H1 (cell line): ENCODE measurements around the gene TMSB10. TPM values are rescaled to one million over a fixed set of nuclear protein-coding genes. Genes with fewer than 3 reads are reported as not detected.

Source experiments
- CTCF ChIA-PET: fragments of 300-600 bp; sonication (Branson Sonifier 250); formaldehyde crosslinking; loops from one replicate; lab custom pipeline; 2021; ENCODE audit not compliant: partially characterized antibody; lab: Charles Lee
- POLR2A ChIA-PET: fragments of 300-600 bp; sonication (Branson Sonifier 250); formaldehyde crosslinking; loops from one replicate; lab custom pipeline; 2021; ENCODE audit warnings: inconsistent platforms; ENCODE audit not compliant: partially characterized antibody; lab: Charles Lee
- DNase-seq, 2 experiments: peaks; one replicate each; pipeline versions ENCODE4 v3.0.0 to v3.0.0-alpha.2; 2010 to 2022; ENCODE audit warnings: low spot score in 2 of 2, low read depth in 1 of 2, mixed read lengths in 1 of 2
- FAIRE-seq: peaks from 2 replicates; lab custom pipeline; 2011; peaks lifted over from hg19 to GRCh38; lab: Jason Lieb, UNC
- H2AFZ ChIP-seq: 2 replicates; pipeline ENCODE4 v1.8.1; 2012; ENCODE audit warnings: low read length, inconsistent platforms
- H2AK5ac ChIP-seq: 2 replicates; pipeline ENCODE4 v1.6.1; 2013; ENCODE audit warnings: low read depth, low read length
- H2BK120ac ChIP-seq: replicated peaks from 2 replicates; pipeline ENCODE3; 2013; ENCODE audit warnings: low read depth, low read length, inconsistent platforms
- H2BK12ac ChIP-seq: 2 replicates; pipeline ENCODE4 v1.6.1; 2013; ENCODE audit warnings: low read depth, low read length
- H2BK15ac ChIP-seq: 2 replicates; pipeline ENCODE4 v1.6.1; 2013; ENCODE audit warnings: low read length
- H2BK20ac ChIP-seq: 2 replicates; pipeline ENCODE4 v1.6.1; 2013; ENCODE audit warnings: low read length
- H2BK5ac ChIP-seq: 2 replicates; pipeline ENCODE4 v1.6.1; 2013; ENCODE audit warnings: low read depth, low read length
- H3K14ac ChIP-seq: 2 replicates; pipeline ENCODE4 v1.6.1; 2013; ENCODE audit warnings: inconsistent platforms; ENCODE audit not compliant: insufficient read length
- H3K18ac ChIP-seq: 2 replicates; pipeline ENCODE4 v1.6.1; 2013; ENCODE audit warnings: low read length; ENCODE audit errors: extremely low read depth
- H3K23ac ChIP-seq: 2 replicates; pipeline ENCODE4 v1.6.1; 2013; ENCODE audit warnings: inconsistent platforms; ENCODE audit not compliant: insufficient read length
- H3K23me2 ChIP-seq: 2 replicates; pipeline ENCODE4 v1.6.1; 2013; ENCODE audit warnings: low read depth, low read length
- H3K27ac ChIP-seq: 2 replicates; pipeline ENCODE4 v1.6.1; 2011; ENCODE audit warnings: low read depth, low read length, inconsistent platforms
- H3K27me3 ChIP-seq, 4 experiments: replicated peaks in 1 of 4; 1 replicate in 1 of 4; 2 replicates in 3 of 4; pipeline versions ENCODE4 v1.6.1 to v1.8.1; 2011 to 2013; ENCODE audit warnings: low read length in 3 of 4, mild to moderate bottlenecking in 3 of 4, inconsistent platforms in 2 of 4, mixed read lengths in 2 of 4, moderate library complexity in 1 of 4; ENCODE audit not compliant: control insufficient read depth in 3 of 4, insufficient read depth in 3 of 4; ENCODE audit errors: extremely low read depth in 1 of 4
- H3K36me3 ChIP-seq, 4 experiments: 2 replicates each; pipeline versions ENCODE4 v1.6.1 to v1.8.1; 2011 to 2013; ENCODE audit warnings: mild to moderate bottlenecking in 4 of 4, low read length in 3 of 4, moderate library complexity in 2 of 4, control low read depth in 1 of 4, inconsistent platforms in 1 of 4; ENCODE audit not compliant: insufficient read depth in 4 of 4, control insufficient read depth in 2 of 4
- H3K4ac ChIP-seq: replicated peaks from 2 replicates; pipeline ENCODE3; 2013; ENCODE audit warnings: low read length, low read depth, mixed read lengths, inconsistent platforms; ENCODE audit not compliant: insufficient read length
- H3K4me1 ChIP-seq, 4 experiments: replicated peaks in 1 of 4; 1 replicate in 1 of 4; 2 replicates in 3 of 4; pipeline versions ENCODE4 v1.6.1 to v1.8.1; 2011 to 2013; ENCODE audit warnings: low read length in 3 of 4, inconsistent platforms in 2 of 4, mixed read lengths in 1 of 4; ENCODE audit not compliant: insufficient read depth in 4 of 4, control insufficient read depth in 3 of 4
- H3K4me2 ChIP-seq, 2 experiments: 2 replicates each; pipeline versions ENCODE4 v1.6.1 to v1.8.1; 2011 to 2013; ENCODE audit warnings: low read depth in 2 of 2, low read length in 2 of 2, control low read depth in 1 of 2, inconsistent platforms in 1 of 2, mild to moderate bottlenecking in 1 of 2; ENCODE audit not compliant: insufficient read depth in 1 of 2
- H3K4me3 ChIP-seq, 4 experiments: fragments of 200-600, 300-600 bp in 1 of 4; sonication (generic), shearing (Covaris generic), sonication (Bioruptor Twin) in 1 of 4; 2 replicates each; pipeline versions ENCODE4 v1.5.1 to v1.8.1; 2011 to 2016; ENCODE audit warnings: low read length in 4 of 4, low read depth in 3 of 4, control low read depth in 2 of 4, inconsistent platforms in 2 of 4, mild to moderate bottlenecking in 2 of 4, mixed read lengths in 1 of 4, moderate library complexity in 1 of 4; ENCODE audit not compliant: insufficient read depth in 2 of 4; ENCODE audit errors: extremely low read depth in 1 of 4
- H3K56ac ChIP-seq: replicated peaks from 2 replicates; pipeline ENCODE3; 2013; ENCODE audit warnings: low read depth, mild to moderate bottlenecking, mixed read lengths, low read length, inconsistent platforms; ENCODE audit not compliant: insufficient read length
- H3K79me1 ChIP-seq: 2 replicates; pipeline ENCODE4 v1.6.1; 2013; ENCODE audit warnings: low read depth, low read length, control low read depth
- H3K79me2 ChIP-seq, 2 experiments: 2 replicates each; pipeline versions ENCODE4 v1.6.1 to v1.8.1; 2012 to 2013; ENCODE audit warnings: low read length in 2 of 2, mild to moderate bottlenecking in 2 of 2, inconsistent platforms in 1 of 2; ENCODE audit not compliant: insufficient read depth in 2 of 2, control insufficient read depth in 1 of 2
- H3K9ac ChIP-seq, 4 experiments: replicated peaks in 1 of 4; 1 replicate in 1 of 4; 2 replicates in 3 of 4; pipeline versions ENCODE4 v1.6.1 to v1.8.1; 2011 to 2013; ENCODE audit warnings: low read depth in 3 of 4, low read length in 3 of 4, control low read depth in 2 of 4, mild to moderate bottlenecking in 2 of 4, moderate library complexity in 2 of 4, inconsistent platforms in 1 of 4; ENCODE audit errors: extremely low read depth in 1 of 4
- H3K9me3 ChIP-seq, 2 experiments: 2 replicates each; pipeline versions ENCODE4 v1.6.1 to v1.8.1; 2012 to 2013; ENCODE audit warnings: mild to moderate bottlenecking in 2 of 2, moderate library complexity in 2 of 2, control low read depth in 1 of 2, inconsistent platforms in 1 of 2, low read depth in 1 of 2, low read length in 1 of 2, mixed read lengths in 1 of 2; ENCODE audit not compliant: insufficient read depth in 2 of 2
- H4K20me1 ChIP-seq, 2 experiments: replicated peaks in 1 of 2; 2 replicates each; pipeline versions ENCODE3 to v1.8.1; 2011 to 2013; ENCODE audit warnings: inconsistent platforms in 2 of 2, low read length in 2 of 2, mild to moderate bottlenecking in 1 of 2; ENCODE audit not compliant: insufficient read depth in 2 of 2, control insufficient read depth in 1 of 2
- H4K5ac ChIP-seq: 2 replicates; pipeline ENCODE4 v1.6.1; 2013; ENCODE audit warnings: low read length, low read depth, mixed read lengths, inconsistent platforms; ENCODE audit not compliant: insufficient read length
- H4K8ac ChIP-seq: 2 replicates; pipeline ENCODE4 v1.8.0; 2013; ENCODE audit warnings: mild to moderate bottlenecking, moderate library complexity, low read length, inconsistent platforms; ENCODE audit not compliant: insufficient read depth; ENCODE audit errors: extremely low read depth
- H4K91ac ChIP-seq: replicated peaks from 2 replicates; pipeline ENCODE3; 2013; ENCODE audit warnings: low read length, mixed read lengths, inconsistent platforms; ENCODE audit not compliant: insufficient read length
- CBX5 ChIP-seq: fragments of 300-800, 300-1000 bp; sonication (generic); IDR thresholded peaks from 2 replicates; pipeline ENCODE4 v1.7.1; 2016; ENCODE audit warnings: antibody characterized with exemption, low read length, low read depth
- CHD1 ChIP-seq: IDR thresholded peaks from 2 replicates; pipeline ENCODE4 v1.6.1; 2012; ENCODE audit warnings: low read depth, low read length, improper control_type of control experiment
- RAD21 ChIP-seq, 2 experiments: IDR thresholded peaks in 1 of 2; conservative IDR thresholded peaks in 1 of 2; 2 replicates each; pipeline ENCODE4 v1.6.1; 2011; ENCODE audit warnings: low read depth in 2 of 2, low read length in 2 of 2, improper control_type of control experiment in 1 of 2, inconsistent platforms in 1 of 2, mild to moderate bottlenecking in 1 of 2, moderate library complexity in 1 of 2
- WGBS, 2 experiments: shearing (Covaris generic) in 1 of 2; methylation state at CpG; one replicate each; pipeline versions ENCODE4 v1.1.6 to v1.1.7; 2013 to 2015; ENCODE audit warnings: low lambda C conversion rate in 2 of 2, mixed read lengths in 2 of 2, inconsistent platforms in 1 of 2, low coverage in 1 of 2, missing lambda C conversion rate in 1 of 2; ENCODE audit not compliant: insufficient replicate concordance in 2 of 2, insufficient coverage in 1 of 2, insufficient read length in 1 of 2; ENCODE audit errors: extremely low coverage in 1 of 2, missing lambda C conversion rate in 1 of 2; 5-methylcytosine and 5-hydroxymethylcytosine counted together
- polyA plus RNA-seq, 7 experiments: library from polyadenylated mRNA; depleted of rRNA in 3 of 7; stranded (reverse) in 5 of 7; unstranded in 2 of 7; fragments of >200 nt in 5 of 7; fragments of 200-250 nt in 2 of 7; gene quantifications; 1 replicate in 5 of 7; 2 replicates in 1 of 7; 4 replicates in 1 of 7; pipeline versions ENCODE4 v1.2.1 to v1.2.3, GENCODE V29; 2011 to 2013; ENCODE audit warnings: missing spikeins in 2 of 7, mixed read lengths in 2 of 7
- total RNA-seq: library from RNA; stranded (reverse); fragmentation: NEBNext Ultra II Directional; extraction: Animal tissue kit (Norgen Biotek cat#: 25700); gene quantifications from 2 replicates; pipeline ENCODE4 v1.2.1, GENCODE V29; 2021
- TF ChIP-seq, protein P1 (sequence below), 3 experiments: IDR thresholded peaks; 1 replicate in 2 of 3; 2 replicates in 1 of 3; pipeline versions ENCODE4 v1.5.1 to v1.6.1; 2011; ENCODE audit warnings: low read length in 3 of 3, mild to moderate bottlenecking in 3 of 3, inconsistent platforms in 2 of 3, low read depth in 1 of 3, moderate library complexity in 1 of 3; ENCODE audit not compliant: insufficient read depth in 1 of 3; ENCODE audit errors: control extremely low read depth in 1 of 3

The TMSB10 gene
- total and polyA plus RNA-seq, 2 of the 8 experiments (the other 6 are each of a cell fraction or from before 2014, with no cell fraction given) = 593 to 1,075 TPM

DNA sequence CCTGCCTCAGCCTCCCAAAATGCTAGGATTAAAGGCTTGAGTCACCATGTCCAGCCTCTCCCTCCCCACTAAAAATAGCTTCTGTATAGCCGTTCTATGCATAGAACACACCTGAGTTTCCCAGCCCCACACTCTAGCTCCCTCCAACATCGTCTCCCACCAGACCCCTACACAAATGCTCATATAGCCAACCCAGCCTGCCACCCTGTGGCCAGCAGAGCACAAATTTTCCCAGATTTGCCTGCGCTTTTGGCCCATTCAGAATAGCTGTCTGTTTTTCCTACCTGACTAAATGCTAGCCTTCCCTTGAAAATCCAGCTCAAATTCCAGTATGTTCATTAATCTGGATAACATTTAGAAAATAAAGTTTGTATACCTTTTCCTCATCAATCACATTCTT lies 47.3 kb upstream of the TMSB10 start:
- H3K79me2 ChIP-seq = no peaks in the 10 kb centered on the region
- H3K27me3 ChIP-seq = peaks cover 16 to 36% (median 30%) of the 10 kb centered on the region in 4 experiments
- no peak overlapping the region for H2AK5ac ChIP-seq
- no peak overlapping the region for H4K5ac ChIP-seq
- H3K9me3 ChIP-seq = no peaks in the 10 kb centered on the region
- H4K8ac ChIP-seq = no peak overlapping the region
- H3K4me3 ChIP-seq = no peak overlapping the region
- H3K27ac ChIP-seq = no peak overlapping the region
- peaks cover 7 to 20% (median 15%) of the 10 kb centered on the region in 4 experiments for H3K4me1 ChIP-seq
- TF ChIP-seq RAD21 (IDR thresholded peaks at IDR 0.05 in 1 of 2, conservative IDR thresholded peaks at IDR 0.05 in 1 of 2; ENCODE audit: low read depth in 2 of 2, low read length in 2 of 2) (peak; percentile 83 to 89), CHD1 (no peak), CBX5 (no peak)
- TF ChIP-seq, protein P1, sequence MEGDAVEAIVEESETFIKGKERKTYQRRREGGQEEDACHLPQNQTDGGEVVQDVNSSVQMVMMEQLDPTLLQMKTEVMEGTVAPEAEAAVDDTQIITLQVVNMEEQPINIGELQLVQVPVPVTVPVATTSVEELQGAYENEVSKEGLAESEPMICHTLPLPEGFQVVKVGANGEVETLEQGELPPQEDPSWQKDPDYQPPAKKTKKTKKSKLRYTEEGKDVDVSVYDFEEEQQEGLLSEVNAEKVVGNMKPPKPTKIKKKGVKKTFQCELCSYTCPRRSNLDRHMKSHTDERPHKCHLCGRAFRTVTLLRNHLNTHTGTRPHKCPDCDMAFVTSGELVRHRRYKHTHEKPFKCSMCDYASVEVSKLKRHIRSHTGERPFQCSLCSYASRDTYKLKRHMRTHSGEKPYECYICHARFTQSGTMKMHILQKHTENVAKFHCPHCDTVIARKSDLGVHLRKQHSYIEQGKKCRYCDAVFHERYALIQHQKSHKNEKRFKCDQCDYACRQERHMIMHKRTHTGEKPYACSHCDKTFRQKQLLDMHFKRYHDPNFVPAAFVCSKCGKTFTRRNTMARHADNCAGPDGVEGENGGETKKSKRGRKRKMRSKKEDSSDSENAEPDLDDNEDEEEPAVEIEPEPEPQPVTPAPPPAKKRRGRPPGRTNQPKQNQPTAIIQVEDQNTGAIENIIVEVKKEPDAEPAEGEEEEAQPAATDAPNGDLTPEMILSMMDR (IDR thresholded peaks at IDR 0.05; ENCODE audit: control extremely low read depth in 1 of 3, insufficient read depth in 1 of 3, low read depth in 1 of 3, low read length in 3 of 3) = peak; percentile 64 to 81 (median 78)
- no peak overlapping the region for H3K9ac ChIP-seq
- no peak overlapping the region for H3K18ac ChIP-seq
- no peak overlapping the region for H3K23ac ChIP-seq
- H3K79me1 ChIP-seq = peaks cover 2% of the 10 kb centered on the region
- no peak overlapping the region for H3K4me2 ChIP-seq
- 82% methylated on average over 3 of the region's 3 CpGs; no CpG with 5 or more reads in 1 of the 2 experiments for WGBS, 2 experiments
- no peak overlapping the region for H2BK120ac ChIP-seq
- DNase-seq (no peak), FAIRE-seq (no peak)
- no peak overlapping the region for H3K56ac ChIP-seq
- no peaks in the 10 kb centered on the region; the same call in 1 of the 2 replicates for H3K23me2 ChIP-seq
- no peak overlapping the region for H2AFZ ChIP-seq
- no peak overlapping the region for H2BK20ac ChIP-seq
- CTCF ChIA-PET = interaction anchor here (0.6 to 3.6 kb wide), 49 partner anchors 9 to 367 kb away, joined by 3 to 25 read pairs (median 4); partner anchors contain the start of gene TRABD2A
- H2BK5ac ChIP-seq = no peak overlapping the region
- H3K14ac ChIP-seq = no peak overlapping the region
- H3K4ac ChIP-seq = no peak overlapping the region
- POLR2A ChIA-PET = interaction anchor here (1.1 to 1.4 kb wide), 2 partner anchors 12 to 22 kb away, joined by 3 read pairs; partner anchors contain the start of gene TRABD2A
- no peaks in the 10 kb centered on the region for H3K36me3 ChIP-seq
- no peak overlapping the region for H2BK15ac ChIP-seq
- H4K91ac ChIP-seq = no peak overlapping the region
- H4K20me1 ChIP-seq = peaks cover 0 to 2% of the 10 kb centered on the region in 2 experiments
- no peak overlapping the region for H2BK12ac ChIP-seq
